Measurements from ENCODE around the gene GAK. TPM values are rescaled to one million over a fixed set of nuclear protein-coding genes. Genes with fewer than 3 reads are reported as not detected.
A peak's percentile ranks its signal among the peaks of the same experiment; 100 is the strongest.

Gene GAK
- total and polyA plus RNA-seq, 2 of the 4 experiments (the other 2 are of a cell fraction), result 45.1 to 133 TPM

- H3K56ac ChIP-seq (ENCODE audit: extremely low read depth, insufficient read depth, low read length), result no peak overlapping the region
- peaks cover 74% of the 10 kb centered on the region for H3K36me3 ChIP-seq (ENCODE audit: control insufficient read depth, insufficient read depth, low read length)
- ChIA-PET POLR2A (ENCODE audit: unreplicated experiment) (no interaction called here), CTCF (no interaction called here)
- no peak overlapping the region for H3K4me2 ChIP-seq (ENCODE audit: low read depth, low read length)
- H4K5ac ChIP-seq (ENCODE audit: low read depth, low read length), result no peak overlapping the region
- in situ Hi-C loops (cut with MboI; ENCODE audit: low sequenced_read_pairs), result no loop called here
- no peak overlapping the region for H2BK15ac ChIP-seq (ENCODE audit: low read depth, low read length)
- no peak overlapping the region for H2BK120ac ChIP-seq (ENCODE audit: low read depth, low read length)
- no peaks in the 10 kb centered on the region for H3K9me1 ChIP-seq (ENCODE audit: insufficient read depth, low read length)
- dilution Hi-C loops (cut with HindIII; ENCODE audit: low sequenced_read_pairs, unreplicated experiment), result no loop called here
- no peak overlapping the region for H3K18ac ChIP-seq (ENCODE audit: low read depth, low read length)
- TF ChIP-seq MXI1 (IDR thresholded peaks at IDR 0.05; ENCODE audit: borderline replicate concordance, low read depth, low read length) (no peak), RAD21 (IDR thresholded peaks at IDR 0.05; ENCODE audit: low read length) (no peak), BHLHE40 (IDR thresholded peaks at IDR 0.05; ENCODE audit: low read depth, low read length) (no peak), MAZ (IDR thresholded peaks at IDR 0.05; ENCODE audit: borderline replicate concordance, low read depth, low read length) (no peak), SMC3 (IDR thresholded peaks at IDR 0.05; ENCODE audit: low read depth, low read length) (no peak), RCOR1 (IDR thresholded peaks at IDR 0.05; ENCODE audit: insufficient replicate concordance, low read length) (no peak), CEBPB (IDR thresholded peaks at IDR 0.05; ENCODE audit: low read depth, low read length) (no peak), POLR2A (IDR thresholded peaks at IDR 0.05; ENCODE audit: low read depth, low read length) (no peak), FOS (IDR thresholded peaks at IDR 0.05; ENCODE audit: low read depth, low read length) (no peak), NFE2L2 (IDR thresholded peaks at IDR 0.05; ENCODE audit: low read depth, low read length) (no peak), CHD1 (IDR thresholded peaks at IDR 0.05; ENCODE audit: low read depth, low read length) (no peak), ELK1 (IDR thresholded peaks at IDR 0.05; ENCODE audit: borderline replicate concordance, low read depth, low read length) (no peak), MAFK (IDR thresholded peaks at IDR 0.05; ENCODE audit: low read depth, low read length) (no peak), USF2 (IDR thresholded peaks at IDR 0.05; ENCODE audit: low read depth, low read length) (no peak), RFX5 (IDR thresholded peaks at IDR 0.05; ENCODE audit: low read depth, low read length) (no peak), CTCF (conservative IDR thresholded peaks at IDR 0.05; ENCODE audit: low read depth, low read length) (no peak)
- no peak overlapping the region for H3K27ac ChIP-seq (ENCODE audit: insufficient read depth, low read length)
- no peak overlapping the region for H3K9ac ChIP-seq (ENCODE audit: low read depth, low read length)
- no peak overlapping the region for H2BK20ac ChIP-seq (ENCODE audit: low read depth, low read length)
- DNase-seq (no peak), ATAC-seq (ENCODE audit: low read depth) (no peak)
- H3K23ac ChIP-seq (ENCODE audit: low read depth, low read length), result no peak overlapping the region
- BruUV-seq (replicated peaks), result no TSS peak
- H4K91ac ChIP-seq (ENCODE audit: insufficient read depth, low read depth, low read length), result no peak overlapping the region
- H2AK9ac ChIP-seq (replicated peaks; ENCODE audit: low read depth, low read length, poor library complexity), result peak overlapping the region; percentile 28
- 93% methylated on average over 5 of the region's 17 CpGs; no CpG with 5 or more reads in 1 of the 2 experiments for WGBS, 2 experiments (ENCODE audit: extremely low coverage in 2 of 2, insufficient read length in 1 of 2)
- no peaks in the 10 kb centered on the region for H3K4me1 ChIP-seq (ENCODE audit: control insufficient read depth, insufficient read depth, low read length)
- H3K27me3 ChIP-seq (ENCODE audit: control insufficient read depth, insufficient read depth, low read length), result no peaks in the 10 kb centered on the region
- no peak overlapping the region for H3K14ac ChIP-seq (replicated peaks; ENCODE audit: low read depth, low read length)
- H4K20me1 ChIP-seq (ENCODE audit: insufficient read depth, low read length), result no peaks in the 10 kb centered on the region; the same call in 1 of the 2 replicates
- H3K79me1 ChIP-seq (ENCODE audit: low read depth in 1 of 2, low read length in 2 of 2), result no peaks in the 10 kb centered on the region
- H3K9me3 ChIP-seq (ENCODE audit: control insufficient read depth, insufficient read depth, low read length), result no peaks in the 10 kb centered on the region
- H2AK5ac ChIP-seq (ENCODE audit: low read depth, low read length), result no peak overlapping the region
- no peak overlapping the region for H2AFZ ChIP-seq (replicated peaks; ENCODE audit: low read length, poor library complexity)
- H3K4ac ChIP-seq (ENCODE audit: low read depth, low read length), result no peak overlapping the region
- no peak overlapping the region for H3K4me3 ChIP-seq (ENCODE audit: insufficient read depth, low read depth, low read length)
- H4K8ac ChIP-seq (ENCODE audit: low read depth in 2 of 2, low read length in 2 of 2), result no peak overlapping the region
- intact Hi-C loops (cut with micrococcal nuclease), result no loop called here
- no peak overlapping the region for H2BK5ac ChIP-seq (ENCODE audit: low read depth, low read length, poor library complexity, severe bottlenecking)
Measured at GRCh38 chr4:880684-881405, 51.3 kb downstream of the GAK start.

All from IMR-90 (cell line).